ENCODE results near the gene HSD3B2.

DNA sequence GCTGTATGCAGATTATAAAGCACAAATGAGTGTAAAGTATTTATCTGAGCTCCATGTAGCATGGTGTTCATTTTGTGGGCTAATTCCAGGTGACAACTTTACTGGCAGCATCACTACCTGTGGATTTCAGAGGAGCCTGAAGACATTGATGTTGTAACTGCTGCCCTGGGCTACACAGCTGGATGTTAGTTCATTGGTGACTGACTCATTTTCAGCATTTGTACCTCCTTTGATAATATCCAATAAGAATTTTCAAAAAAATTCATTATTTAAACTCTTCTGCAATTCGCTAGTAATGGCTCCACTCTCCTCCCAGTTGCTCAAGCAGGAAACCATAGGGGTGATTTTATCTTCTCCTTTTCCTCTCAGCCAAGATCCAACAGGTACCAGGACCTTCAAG is 54.8 kb downstream of the HSD3B2 start:
- TF ChIP-seq, protein P1, sequence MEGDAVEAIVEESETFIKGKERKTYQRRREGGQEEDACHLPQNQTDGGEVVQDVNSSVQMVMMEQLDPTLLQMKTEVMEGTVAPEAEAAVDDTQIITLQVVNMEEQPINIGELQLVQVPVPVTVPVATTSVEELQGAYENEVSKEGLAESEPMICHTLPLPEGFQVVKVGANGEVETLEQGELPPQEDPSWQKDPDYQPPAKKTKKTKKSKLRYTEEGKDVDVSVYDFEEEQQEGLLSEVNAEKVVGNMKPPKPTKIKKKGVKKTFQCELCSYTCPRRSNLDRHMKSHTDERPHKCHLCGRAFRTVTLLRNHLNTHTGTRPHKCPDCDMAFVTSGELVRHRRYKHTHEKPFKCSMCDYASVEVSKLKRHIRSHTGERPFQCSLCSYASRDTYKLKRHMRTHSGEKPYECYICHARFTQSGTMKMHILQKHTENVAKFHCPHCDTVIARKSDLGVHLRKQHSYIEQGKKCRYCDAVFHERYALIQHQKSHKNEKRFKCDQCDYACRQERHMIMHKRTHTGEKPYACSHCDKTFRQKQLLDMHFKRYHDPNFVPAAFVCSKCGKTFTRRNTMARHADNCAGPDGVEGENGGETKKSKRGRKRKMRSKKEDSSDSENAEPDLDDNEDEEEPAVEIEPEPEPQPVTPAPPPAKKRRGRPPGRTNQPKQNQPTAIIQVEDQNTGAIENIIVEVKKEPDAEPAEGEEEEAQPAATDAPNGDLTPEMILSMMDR (IDR thresholded peaks at IDR 0.05), result no peak
- TF ChIP-seq POLR2A (IDR thresholded peaks at IDR 0.05), result no peak
